HG03066 (cell line): ENCODE data around the gene CAMK1G.

ENCODE experiments used
- ATAC-seq: cut with Tn5 transposase; IDR thresholded peaks from one replicate; pipeline ENCODE4 v1.9.1; 2021; ENCODE audit warnings: low read depth; ENCODE audit not compliant: unreplicated experiment

The CAMK1G gene

DNA sequence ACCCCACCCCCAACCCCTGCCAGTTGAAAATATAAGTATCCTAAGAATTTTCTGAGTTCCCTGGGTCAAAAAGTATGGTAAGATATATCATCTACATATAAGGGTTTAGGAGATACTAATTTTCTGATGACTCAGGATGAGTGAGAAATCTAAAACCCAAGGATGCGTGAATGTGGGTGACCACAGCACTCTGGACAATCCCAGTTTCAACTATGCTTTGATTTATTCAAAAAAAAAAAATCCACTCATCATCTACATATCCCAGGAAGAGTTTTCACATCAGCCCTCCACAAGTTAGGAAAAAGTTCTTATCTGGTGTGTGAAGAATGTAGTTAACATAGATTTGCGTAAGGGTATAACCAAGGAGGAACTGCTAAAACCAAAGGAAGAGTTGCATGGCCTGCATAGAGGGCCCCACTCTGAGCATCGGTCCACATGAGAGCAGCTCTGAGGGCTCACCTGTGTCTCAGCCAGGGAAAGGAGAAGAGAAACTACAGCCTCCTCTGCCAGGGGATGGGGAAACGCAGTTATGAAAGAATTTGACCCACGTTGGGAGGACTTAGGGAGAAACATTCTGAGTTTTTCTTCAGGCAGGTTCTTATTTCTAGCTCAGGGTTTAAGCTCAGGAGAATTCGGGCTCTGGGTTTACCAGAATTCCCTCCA lies 50.0 kb downstream of the CAMK1G start:
- no peak for ATAC-seq

DNA sequence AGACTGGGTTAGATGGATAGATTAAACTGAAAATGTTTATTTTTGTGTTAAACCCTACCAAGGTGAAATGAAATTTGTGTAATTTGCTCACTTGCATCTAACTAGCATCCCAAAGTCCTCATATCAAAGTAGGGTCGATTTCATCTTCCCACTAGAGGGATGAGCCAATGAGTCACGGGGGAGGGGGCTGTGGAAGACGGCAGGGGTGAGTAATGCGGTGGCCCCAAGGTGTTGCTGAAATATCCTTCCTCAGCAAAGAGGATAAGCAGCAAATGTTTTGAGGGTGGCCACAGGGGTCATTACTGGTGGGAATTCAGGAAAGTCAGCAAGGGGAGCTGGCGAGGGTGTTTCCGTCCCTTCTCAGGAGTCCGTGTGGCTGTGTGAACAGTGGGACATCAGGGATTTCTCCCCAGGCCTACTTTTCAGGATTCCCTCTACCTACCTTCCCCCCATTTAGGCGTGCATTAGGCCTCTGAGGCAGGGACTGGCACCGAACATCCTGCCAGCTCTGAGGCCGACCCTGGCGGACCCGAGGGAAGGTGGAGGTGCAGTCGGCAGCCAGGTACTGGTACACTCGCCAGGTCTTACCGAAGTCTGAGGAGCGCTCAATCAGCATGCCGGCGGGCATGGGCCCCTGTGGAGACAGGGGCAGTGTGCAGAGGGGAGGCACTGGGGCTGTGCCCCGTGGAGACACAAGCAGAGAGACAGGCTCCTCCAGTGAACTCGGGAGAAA lies 50.7 kb downstream of the CAMK1G start:
- ATAC-seq: no peak

DNA sequence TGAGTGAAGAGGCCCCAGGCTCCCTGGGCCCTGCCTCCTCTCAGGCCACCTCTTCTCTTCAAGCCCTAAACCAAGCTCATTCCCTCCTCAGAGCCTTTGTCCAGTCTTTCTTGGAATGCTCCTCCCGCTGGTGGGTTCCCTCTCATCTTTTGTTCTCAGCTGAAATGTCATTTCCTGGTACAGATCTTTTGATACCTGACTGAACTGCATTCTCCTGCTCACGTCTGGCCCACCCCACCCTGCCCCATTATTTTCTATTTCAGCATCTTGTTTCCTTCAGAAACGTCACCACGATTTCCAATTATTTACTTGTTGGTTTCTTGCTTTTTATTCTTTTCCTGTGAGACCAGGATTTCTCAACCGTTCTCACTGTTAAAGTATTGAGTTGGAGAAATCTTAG lies 52.3 kb downstream of the CAMK1G start:
- ATAC-seq: no peak

DNA sequence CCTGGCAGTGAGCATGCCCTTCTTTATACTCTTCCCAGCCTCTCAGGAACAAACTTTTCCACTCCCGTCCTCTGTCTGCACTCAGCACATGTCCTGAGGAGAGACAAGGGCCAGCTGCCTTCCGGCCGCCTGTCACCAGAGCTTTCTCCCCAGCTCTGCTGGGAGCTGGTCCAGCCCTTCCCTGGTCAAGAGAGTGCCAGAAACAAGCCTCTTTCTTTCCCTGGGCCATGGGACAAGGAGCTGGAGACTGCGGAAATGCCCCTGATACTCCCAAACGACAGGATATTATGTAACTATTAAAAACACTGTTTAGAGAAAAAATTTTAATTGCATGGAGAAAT lies 58.3 kb downstream of the CAMK1G start:
- ATAC-seq: no peak

DNA sequence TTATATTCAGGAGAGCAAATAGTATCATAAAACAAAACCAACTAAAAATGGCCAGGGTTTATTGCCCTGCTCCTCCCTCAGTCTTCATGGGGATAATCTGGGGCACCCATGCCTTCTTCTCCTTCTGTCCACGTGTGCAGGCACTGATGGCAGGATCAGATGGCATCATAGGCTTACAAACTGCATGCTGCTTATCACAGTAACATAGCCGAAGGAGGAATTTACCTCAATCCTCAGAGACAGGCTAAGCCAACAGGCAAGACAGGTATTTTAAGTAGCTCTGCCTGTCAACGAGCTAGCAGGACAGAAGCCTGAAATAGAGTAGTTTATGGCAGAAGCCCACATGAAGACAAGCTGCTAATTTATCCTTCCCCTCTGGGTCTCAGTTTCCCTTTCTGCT lies 59.3 kb downstream of the CAMK1G start:
- ATAC-seq: no peak

DNA sequence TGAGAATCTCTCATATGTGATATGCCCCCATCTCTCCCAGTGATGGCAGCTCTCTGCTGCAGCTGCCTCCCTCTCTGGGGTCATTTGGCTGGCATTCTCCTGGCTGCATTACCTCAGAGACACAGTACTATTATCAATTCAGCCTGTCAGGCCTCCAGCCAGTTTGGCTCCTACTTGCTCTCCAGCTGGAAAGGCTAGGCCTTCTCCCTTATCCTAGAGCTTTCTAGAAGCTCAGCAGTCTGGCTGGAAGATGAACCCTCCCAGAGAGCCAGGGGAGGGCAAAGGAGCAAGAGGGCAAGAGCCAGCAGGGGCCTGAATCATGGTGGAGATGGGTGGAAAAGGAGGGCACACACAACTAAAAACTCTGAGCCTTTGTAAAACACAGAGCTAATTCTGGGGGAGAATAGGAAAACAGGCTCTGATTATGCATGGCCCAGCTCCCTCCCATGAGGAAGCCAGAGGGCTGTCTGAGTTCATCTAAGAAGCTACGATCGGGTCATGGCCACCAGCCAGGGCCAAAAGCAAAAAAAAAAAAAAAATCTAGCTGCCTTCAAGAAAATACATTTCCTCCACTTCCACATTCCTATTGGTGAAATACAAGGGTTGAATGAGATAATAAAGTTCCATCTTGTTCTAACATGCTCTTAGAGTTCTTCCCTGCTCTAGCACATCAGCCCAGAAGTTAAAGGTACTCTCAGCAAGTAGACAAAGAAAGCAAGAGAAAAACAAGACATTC lies 59.9 kb downstream of the CAMK1G start:
- no peak for ATAC-seq

DNA sequence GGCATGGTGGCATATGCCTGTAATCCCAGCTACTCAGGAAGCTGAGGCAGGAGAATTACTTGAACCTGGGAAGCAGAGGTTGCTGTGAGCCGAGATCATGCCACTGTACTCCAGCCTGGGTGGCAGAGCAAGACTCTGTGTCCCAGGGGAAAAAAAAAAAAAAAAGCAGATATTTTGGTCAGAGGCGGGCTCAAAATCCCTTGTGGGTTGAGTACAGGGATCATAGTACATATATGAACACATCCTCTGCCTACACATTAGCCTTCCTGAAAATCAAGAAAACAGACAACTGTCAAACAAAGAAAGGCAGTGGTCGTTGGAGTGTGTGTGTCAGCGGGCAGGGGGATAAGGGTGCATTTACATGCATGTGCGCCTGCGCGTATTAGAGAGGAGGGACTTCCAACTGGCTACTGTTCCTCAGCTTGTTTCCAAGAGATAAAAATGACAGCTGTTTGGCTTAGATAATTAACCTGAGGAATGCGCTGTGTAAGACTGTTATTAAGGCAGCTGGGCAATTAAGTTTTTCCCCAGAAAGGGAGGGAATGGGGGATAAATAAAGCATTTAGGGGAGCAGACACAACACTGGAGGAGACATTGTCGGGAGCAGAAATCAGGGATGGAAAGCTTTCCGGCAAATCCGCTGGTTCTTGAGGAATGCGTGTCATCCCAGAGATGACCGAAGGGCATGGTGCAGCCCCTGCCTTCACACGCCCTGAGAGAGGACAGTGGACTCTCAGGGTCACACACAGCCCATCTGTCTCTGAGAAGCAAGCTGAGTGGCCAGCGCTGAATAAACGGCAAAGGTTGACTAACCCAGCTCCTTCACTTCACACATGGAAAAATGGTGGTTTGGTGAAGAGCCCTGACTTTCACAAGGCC lies 62.3 kb downstream of the CAMK1G start:
- ATAC-seq: no peak

DNA sequence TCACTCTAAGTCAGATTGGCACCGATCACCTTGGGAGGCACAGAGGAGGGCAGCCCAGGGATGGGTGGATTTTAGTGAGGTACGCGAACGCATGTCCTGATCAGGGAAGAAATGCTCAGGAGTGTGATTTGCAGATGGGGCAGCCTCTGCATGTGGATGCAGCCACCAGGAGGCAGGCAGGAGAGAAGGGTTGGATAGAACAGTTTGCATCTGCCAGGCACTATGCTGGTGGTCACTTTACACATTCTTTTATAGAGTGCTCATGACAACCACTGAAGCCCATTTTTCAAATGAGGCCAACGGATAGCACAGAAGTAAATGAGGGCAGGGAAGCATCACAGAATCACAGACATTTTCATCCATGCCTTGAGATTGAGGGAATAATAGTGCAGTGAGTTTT lies 63.0 kb downstream of the CAMK1G start:
- no peak for ATAC-seq

DNA sequence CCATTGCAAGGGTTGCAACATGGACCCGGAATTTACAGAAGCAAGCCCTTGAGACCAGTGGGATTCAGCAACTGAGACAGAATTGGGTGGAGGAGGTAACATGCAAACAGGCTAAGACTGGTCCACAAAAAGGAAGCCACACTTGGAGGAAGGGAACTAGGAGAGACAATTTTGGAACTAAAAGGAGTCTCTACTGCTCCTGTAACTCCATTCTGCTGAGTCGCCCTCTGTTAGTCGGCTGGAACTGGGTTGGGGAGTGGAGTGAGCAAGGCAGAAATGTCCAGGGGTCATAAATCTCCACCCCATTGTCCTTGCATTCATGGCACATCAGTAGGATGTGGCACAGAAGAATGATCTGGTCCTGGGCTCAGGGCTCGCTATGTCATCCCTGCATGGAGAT lies 63.6 kb downstream of the CAMK1G start:
- ATAC-seq: no peak

DNA sequence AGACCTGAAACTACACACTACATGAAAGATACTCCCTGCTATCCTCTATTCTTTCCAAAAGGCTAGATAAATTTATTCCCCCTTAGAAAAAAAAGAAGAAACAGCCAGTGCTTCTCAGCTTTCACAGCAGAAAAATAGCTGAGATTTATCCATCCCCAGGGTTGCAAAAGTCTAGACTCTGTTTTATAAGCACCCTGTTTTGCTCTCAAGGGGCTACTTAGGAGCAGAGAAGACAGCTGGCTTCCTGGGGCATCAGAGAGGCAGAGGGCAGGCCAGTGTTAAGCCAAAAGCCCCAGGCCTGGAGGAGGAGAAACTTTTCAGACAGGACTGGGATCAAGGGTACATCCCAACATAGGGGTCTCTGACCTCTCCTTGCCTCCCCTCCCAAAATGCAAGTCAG lies 64.8 kb downstream of the CAMK1G start:
- ATAC-seq: no peak

DNA sequence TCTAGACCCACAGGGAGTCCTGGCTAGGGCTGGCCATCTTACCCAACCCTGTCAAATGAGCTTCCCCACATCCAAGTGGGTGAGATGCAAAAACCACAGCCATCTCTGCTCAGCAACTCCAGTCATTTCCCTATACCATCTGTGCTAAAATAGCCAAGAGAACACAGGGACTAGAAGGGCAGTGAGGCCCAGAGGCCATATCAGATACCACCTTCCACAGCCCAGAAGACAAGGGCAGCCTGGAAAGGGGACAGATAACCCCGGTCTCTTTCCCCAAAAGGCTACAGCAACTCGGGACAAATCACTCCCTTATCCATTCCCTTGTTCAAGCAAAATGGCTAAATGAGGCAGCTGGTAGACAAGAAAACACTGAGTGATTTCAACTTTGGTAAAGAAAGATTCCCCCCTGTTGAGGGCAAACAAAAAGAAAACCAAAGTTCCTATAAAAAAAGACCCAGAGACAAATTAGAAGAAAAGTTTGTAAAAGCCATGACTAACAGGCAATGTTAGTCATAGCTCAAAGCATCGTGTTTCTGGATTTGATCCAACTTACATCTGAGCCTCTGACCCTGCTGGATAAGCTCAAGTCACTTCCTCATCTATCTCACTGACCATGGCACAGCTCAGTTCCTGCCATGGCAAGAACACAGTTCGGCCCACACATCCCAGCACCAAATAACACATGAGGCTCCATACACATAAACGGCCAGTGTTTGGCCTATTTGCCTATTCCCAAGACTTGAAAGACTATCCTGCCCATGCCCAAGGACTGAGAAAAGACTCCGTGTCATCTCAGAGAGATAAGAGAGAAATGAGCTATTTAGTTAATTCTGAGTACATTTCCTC lies 65.6 kb downstream of the CAMK1G start:
- ATAC-seq: no peak

DNA sequence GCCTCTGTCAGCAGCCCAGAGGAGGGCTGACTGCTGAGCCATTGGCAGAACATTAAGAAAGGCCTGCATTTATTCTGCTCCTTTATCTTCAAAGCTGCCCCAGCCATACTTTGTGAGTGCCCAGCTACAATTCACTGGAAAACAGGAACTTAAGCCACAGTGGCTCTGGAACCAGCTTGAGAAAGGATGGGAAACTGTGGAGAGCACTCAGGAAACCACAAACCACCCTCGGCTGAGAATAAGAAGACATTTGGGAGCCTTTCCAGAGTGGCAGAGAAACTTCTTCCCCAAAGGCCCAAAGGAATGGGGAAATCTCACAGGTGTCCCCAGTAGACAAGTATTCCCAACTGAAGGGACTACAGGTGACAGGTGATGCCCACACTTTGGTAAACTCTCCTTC lies 66.9 kb downstream of the CAMK1G start:
- ATAC-seq: no peak

DNA sequence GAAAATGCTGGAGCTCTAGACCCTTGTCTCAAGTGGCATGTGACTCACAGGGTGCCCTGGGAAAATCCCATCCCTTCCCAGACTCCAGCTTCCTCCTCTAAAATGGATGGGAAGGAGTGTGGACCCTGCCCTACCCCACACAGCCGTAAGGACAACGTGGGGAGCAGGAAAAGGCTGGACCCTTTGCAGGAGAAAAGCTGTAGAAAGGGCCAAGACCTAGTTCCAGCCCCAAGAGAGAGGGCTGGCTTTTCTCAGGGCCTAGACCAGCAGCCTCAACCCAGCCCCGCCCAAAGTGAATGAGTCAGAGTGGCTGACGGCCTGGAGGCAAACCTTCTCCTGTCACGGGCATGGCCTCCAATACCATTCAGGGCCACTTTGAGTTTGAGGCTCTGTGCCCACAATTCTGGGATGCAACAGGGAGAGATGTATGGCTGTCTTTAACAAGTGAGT lies 67.6 kb downstream of the CAMK1G start:
- peak; percentile 44 for ATAC-seq

DNA sequence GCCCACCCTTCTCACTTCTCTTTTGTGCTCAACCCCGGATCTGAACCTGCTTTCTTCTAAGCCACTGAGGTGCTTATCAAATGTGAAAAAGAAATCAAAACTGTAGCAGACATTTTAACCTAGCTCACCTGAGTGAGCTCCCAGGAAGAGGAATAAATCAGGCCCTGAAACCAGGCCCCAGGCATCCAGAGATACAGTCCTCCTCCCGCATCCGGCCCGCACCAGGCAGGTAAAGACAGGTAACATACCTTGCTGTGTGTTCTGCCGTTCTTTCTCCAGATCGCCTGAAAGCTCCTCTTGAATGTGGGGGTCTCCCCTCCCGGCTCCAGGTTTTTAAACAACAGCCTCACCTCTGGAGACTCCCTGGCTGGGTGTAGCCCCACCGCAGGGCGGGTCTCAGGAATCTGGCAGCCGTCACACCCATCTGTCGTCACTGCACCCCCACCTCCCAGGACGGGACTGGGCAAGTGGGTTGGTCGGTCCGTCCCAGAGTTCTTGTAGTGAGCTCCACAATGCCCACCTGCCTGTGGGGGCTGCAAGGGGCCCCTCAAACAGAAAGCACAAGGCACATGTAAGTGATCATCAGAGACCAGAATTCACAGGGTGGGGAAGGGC lies 68.7 kb downstream of the CAMK1G start, which contains the start of gene LAMB3:
TSS of gene LAMB3 (minus strand) at position 305 of the 615 bp plus-strand sequence. CDS start 1,481 bp downstream, outside the sequence.
- ATAC-seq: no peak

DNA sequence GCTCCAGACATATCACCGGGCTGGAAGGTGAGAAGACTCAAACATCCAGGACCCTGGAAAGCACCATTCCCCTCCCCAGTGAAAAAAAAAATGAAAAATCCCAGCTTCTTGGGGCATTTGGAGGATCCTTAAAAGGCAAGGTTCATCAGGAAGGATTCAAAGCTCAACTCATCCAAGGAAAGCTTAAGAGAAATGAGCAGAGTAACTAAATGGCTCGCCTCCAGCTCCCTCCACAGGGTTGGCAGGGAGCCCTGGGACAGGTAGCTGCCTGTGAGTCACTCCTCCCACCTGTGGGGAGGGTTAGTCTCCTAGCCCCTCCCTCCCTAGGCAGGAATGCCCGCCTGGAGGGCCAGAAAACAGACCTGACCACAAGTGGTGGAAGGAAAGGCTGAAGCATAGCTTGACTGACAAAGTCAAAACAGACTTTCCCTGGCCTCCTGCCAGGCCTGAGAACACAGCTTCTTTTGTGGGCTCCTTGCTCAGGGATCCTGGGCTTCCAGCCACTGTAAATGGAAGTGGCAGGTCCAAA lies 69.4 kb downstream of the CAMK1G start:
- peak; percentile 37 for ATAC-seq

DNA sequence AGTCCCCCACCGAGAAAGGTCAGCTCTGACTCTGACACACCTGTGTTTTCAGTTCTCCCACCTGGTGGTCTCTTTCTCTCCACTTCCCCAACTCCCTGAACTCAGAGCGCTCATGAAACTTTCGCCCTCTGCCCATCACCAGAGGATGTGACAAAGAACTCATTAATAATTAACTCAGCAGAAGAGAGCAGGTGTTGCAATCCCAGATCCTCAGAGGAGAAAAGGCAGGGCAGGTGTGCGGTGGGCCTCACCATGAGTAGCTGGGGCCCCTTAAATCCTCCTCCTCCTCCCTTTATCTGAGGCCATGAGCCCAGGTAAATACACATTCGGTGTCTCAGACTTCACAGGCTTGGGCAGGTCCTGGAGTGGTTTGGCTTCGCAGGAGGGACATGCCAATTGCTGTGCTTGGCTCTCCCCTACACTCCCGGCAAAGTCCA lies 70.4 kb downstream of the CAMK1G start:
- no peak for ATAC-seq

DNA sequence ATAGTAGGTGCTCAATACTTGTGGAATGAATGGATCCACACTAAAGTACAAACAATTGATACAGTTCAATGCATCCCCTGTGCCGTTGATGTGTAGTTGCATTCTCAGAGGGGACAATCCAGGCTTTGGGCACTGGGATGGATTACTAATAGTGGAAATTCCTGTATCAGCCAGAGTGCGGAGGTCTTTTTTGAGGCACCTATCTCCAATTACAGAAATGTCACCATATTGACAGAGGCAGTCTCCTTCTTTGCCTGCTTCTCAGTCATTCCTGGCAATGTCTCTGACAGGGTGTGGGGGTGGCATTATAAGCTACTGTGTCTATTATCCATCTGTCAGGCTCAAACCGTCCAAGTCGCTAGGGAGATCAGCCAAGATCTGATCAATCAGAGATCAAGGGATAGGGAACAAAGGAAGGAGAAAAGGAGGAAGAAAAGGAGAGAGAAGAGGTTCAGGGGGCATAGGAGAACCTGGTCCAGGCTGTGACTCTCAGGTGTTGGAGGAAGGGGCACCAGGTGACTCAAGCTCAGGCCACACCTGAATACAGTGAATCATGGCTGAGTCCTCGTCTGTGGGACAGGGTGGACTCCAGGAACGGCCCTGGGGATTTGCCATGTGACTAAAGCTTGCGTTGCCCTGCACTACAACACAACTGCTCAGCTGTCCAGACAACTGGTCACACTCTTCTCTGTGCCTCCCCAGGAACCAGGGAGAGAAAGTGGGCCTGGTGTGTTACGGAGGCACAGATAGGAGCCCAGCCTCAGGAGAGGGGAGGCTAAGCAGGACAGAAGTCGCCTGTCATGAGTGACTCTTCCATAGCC lies 72.1 kb downstream of the CAMK1G start:
- ATAC-seq: no peak
